GDM1 (cell line): ENCODE measurements around the gene THRA.
A peak's percentile ranks its signal among the peaks of the same experiment; 100 is the strongest.

Experiments
- DNase-seq: peaks from one replicate; lab custom pipeline; 2025; lab: John Stamatoyannopoulos, UW

THRA gene, protein sequence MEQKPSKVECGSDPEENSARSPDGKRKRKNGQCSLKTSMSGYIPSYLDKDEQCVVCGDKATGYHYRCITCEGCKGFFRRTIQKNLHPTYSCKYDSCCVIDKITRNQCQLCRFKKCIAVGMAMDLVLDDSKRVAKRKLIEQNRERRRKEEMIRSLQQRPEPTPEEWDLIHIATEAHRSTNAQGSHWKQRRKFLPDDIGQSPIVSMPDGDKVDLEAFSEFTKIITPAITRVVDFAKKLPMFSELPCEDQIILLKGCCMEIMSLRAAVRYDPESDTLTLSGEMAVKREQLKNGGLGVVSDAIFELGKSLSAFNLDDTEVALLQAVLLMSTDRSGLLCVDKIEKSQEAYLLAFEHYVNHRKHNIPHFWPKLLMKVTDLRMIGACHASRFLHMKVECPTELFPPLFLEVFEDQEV

DNA sequence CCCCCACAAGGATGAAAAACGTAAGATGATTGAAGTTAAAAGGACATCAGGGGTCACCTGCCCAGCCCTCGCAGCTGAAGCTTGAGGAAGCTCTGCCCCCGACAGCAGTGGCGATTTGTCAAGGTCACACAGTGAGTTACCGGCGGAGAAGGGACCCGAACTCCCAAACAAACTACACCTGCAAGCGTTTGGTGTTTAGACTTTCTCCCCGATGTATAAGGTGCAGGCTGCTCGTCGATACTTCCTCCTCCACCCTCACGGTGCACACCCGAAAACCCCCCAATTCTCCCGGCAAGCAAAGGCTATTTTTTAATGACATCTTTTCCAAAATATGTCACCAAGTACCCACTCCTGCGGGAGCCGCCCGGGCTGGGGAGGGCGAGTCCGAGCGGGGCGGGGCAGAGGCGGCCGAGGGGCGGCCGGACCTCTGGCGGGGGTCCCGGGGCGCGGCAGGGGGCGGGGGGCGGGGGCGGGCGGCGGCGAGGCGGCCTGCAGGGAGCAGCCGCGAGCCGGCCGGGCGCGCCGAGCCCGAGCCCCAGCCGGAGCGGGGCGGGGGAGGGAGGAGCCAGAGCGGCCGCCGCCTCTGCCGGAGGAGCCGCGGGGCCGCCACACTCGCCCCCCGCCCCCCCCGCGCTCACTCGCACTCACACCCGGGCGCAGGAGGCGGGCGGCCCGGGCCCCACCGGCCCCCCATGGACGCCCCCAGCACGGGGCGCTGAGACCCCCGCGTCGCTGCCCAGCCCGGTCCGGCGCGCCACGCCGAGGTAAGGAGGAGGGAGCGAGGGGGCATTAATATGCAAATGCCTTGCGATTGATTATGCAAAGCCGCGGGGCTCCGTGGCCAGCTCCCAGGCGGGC lies at the start of gene THRA:
Gene THRA (plus strand): TSS at position 637 of the 858 bp plus-strand sequence. CDS start 11,524 bp downstream, outside the sequence.
- DNase-seq = peak; percentile 47

DNA sequence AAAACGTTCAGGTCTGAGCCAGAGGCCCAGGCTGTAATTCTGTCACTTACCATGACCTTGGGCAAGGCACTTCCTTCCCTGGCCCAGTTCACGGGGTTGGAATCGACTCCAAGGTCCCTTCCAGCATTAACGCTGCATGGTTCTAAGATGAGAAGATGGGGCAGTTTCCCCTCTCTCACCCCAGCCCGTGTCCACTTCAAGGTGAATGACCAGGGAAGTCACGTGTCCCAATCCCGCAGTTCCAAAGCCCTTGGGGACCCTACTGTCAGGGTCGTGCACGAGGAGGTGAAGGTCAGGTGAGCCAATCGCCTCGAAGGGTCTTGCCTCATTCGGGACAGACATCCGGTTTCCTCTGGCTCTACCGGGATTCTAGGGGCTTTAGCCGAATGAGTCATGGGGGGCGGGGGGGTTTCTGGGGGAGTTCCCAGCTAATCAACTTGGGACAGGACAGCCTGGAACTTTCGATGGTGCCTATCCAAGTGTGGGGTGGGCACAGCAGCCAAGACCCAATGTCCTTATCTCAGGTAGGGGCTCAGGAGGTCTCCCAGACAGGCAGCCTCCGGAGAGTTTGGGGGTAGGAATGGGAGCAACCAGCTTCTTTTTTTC lies 48.3 kb upstream of the THRA start:
- no peak for DNase-seq

DNA sequence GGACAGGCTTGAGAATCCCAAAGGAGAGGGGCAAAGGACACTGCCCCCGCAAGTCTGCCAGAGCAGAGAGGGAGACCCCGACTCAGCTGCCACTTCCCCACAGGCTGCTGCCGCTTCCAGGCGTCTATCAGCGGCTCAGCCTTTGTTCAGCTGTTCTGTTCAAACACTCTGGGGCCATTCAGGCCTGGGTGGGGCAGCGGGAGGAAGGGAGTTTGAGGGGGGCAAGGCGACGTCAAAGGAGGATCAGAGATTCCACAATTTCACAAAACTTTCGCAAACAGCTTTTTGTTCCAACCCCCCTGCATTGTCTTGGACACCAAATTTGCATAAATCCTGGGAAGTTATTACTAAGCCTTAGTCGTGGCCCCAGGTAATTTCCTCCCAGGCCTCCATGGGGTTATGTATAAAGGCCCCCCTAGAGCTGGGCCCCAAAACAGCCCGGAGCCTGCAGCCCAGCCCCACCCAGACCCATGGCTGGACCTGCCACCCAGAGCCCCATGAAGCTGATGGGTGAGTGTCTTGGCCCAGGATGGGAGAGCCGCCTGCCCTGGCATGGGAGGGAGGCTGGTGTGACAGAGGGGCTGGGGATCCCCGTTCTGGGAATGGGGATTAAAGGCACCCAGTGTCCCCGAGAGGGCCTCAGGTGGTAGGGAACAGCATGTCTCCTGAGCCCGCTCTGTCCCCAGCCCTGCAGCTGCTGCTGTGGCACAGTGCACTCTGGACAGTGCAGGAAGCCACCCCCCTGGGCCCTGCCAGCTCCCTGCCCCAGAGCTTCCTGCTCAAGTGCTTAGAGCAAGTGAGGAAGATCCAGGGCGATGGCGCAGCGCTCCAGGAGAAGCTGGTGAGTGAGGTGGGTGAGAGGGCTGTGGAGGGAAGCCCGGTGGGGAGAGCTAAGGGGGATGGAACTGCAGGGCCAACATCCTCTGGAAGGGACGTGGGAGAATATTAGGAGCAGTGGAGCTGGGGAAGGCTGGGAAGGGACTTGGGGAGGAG lies 47.5 kb upstream of the THRA start, which contains the start of gene CSF3:
Gene CSF3 (plus strand): TSS at position 436 of the 993 bp plus-strand sequence. CDS start 35 bp downstream, at position 471.
- DNase-seq = peak; percentile 17

DNA sequence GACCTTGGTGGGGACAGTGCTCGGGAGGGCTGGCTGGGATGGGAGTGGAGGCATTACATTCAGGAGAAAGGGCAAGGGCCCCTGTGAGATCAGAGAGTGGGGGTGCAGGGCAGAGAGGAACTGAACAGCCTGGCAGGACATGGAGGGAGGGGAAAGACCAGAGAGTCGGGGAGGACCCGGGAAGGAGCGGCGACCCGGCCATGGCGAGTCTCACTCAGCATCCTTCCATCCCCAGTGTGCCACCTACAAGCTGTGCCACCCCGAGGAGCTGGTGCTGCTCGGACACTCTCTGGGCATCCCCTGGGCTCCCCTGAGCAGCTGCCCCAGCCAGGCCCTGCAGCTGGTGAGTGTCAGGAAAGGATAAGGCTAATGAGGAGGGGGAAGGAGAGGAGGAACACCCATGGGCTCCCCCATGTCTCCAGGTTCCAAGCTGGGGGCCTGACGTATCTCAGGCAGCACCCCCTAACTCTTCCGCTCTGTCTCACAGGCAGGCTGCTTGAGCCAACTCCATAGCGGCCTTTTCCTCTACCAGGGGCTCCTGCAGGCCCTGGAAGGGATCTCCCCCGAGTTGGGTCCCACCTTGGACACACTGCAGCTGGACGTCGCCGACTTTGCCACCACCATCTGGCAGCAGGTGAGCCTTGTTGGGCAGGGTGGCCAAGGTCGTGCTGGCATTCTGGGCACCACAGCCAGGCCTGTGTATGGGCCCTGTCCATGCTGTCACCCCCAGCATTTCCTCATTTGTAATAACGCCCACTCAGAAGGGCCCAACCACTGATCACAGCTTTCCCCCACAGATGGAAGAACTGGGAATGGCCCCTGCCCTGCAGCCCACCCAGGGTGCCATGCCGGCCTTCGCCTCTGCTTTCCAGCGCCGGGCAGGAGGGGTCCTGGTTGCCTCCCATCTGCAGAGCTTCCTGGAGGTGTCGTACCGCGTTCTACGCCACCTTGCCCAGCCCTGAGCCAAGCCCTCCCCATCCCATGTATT lies 46.5 kb upstream of the THRA start:
- no peak for DNase-seq

DNA sequence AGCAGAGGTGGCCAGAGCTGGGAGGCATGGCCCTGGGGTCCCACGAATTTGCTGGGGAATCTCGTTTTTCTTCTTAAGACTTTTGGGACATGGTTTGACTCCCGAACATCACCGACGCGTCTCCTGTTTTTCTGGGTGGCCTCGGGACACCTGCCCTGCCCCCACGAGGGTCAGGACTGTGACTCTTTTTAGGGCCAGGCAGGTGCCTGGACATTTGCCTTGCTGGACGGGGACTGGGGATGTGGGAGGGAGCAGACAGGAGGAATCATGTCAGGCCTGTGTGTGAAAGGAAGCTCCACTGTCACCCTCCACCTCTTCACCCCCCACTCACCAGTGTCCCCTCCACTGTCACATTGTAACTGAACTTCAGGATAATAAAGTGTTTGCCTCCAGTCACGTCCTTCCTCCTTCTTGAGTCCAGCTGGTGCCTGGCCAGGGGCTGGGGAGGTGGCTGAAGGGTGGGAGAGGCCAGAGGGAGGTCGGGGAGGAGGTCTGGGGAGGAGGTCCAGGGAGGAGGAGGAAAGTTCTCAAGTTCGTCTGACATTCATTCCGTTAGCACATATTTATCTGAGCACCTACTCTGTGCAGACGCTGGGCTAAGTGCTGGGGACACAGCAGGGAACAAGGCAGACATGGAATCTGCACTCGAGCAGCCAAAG lies 45.2 kb upstream of the THRA start:
- no peak for DNase-seq

DNA sequence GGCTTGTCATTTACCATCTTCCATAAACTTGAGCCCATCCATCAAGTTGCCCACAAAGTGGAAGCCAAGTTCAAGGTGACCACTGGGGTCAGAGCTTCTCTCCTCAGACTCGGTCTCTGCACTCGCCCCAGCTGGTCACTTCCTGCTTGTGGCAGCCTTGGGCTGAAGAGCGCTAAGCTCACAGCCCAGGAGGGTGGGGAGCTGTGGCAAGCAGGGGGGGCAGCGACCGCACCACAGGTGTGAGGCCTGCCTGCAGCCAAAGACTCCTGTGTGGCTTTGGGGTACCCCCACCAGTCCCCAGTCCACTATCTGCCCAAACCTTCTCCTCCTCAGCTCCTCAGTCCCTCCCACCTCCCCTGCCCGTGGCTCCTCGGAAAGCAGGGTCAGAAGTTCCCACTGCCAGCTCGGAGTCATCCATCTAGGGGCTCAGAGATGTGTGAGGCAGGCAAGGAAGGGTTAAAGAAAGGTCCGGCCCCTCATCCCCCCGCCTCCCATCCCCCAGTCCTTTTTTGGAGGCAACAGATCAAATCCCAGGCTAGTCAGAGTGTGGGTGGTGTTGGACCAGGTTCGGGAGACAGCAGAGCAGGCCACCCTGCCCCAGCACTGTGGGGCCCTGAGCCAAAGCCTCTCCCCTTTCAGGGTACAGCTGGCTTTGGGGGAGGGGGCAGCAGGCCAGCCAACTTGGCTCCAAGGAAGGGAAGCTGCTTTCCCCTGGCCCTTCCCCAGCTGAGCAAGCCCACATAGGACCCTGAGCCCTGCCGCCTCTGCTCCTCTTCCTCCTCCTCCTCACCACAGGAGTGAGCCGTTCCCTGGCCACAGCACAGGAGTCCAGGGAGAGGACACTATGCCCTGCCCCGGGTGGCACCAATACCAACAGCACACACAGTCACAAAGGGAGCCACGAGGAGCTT lies 44.3 kb upstream of the THRA start:
- DNase-seq = no peak

DNA sequence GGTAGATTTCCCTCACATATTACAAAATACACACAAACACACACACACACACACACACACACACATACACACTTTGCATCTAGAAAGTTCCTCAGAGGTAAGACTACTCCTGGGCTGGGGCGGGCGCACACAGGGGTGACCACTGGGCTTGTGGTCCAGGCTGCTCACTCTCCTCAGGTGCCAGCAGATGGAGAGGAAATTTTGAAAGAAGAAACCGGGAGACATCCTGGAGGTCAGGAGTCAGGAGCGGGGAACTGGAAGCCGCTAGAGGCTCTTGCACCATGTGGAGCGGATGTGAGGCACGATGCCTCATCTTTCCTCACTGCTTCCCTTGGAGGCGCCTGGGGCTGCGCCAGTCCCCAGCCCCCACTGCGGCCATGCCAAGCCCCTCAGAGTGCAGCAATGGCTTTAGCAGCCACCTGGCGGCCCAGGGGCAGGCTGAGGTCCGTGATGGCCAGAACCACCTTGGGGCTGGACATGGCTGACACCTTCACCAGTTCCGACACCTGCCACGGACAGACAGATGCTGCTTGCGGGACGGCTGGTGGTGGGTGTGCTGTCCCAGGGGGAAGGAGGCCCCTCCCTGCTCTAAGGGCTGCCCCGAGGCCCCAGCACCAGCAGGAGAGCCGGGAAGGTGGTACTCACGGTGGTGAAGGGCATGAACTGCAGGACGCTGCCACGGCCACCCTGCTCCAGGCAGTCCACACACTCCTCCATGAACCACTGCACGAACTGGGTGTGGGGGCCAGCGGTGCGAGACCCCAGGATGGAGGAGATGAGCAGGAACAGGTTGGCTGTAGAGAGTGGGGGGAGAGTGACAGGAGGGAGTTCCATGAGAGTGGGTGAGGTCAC lies 43.4 kb upstream of the THRA start:
- no peak for DNase-seq

DNA sequence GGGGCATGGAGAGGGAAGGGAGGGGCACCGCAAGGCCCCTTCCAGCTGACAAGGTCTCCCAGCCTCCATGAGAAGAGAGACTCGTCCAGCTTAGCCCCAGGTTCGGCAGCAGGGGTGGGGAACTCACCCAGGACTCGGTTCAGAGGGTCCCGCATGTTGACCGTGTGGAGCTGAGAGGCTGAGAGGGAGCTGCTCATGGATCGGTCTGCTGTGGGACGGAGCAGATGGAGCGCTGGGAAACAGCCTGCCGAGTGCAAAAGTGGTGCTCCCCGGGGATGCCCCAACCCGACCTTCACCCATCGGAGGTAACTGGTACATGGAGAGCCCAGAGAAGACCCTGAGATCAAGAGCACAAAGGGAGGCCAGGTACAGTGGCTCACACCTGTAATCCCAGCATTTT lies 42.6 kb upstream of the THRA start:
- no peak for DNase-seq

DNA sequence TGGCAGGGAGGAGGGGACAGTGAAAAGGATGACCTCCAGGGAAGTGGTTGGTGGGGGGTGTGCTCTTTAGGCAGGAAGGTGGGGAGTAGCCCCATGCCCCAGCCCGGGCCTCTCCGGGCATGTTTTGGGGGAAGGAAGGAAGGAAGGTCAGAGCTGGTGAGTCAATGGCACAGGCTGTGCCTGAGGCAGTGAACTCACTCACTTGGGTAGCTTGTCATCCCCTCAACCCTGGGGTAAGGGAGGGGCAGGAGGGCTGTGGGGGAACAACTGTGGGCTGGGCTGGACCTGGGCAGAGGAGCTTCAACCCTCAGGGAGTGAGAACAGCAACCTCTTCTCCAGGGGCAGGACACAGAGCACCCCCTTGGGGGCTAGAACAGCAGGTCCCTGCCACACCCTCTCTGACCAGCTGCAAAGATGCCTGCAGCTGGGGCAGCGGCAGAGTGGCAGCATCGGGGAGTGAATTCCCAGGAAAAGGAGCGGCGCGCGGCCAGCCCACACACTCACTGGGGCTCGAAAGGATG lies 41.3 kb upstream of the THRA start:
- DNase-seq = no peak

DNA sequence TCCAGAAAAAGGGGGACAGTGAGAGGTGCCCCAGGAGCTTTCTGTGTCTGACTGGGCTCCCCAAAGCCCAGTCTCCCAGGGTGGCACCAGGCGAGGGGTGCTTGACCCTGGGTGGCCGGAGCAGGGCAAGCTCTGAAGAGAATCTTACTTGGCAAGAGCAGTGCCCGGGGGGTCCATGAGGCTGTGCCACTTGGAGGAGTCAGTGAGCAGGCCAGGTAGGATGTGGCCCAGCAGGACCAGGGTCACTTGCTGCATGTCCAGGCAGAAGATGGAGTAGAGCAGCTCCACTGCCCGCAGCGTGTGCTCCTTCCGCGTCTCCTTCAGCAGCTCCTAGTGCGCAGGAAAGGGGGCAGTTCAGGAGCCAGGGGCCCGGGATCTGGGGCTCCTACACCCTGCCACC lies 40.3 kb upstream of the THRA start:
- no peak for DNase-seq

DNA sequence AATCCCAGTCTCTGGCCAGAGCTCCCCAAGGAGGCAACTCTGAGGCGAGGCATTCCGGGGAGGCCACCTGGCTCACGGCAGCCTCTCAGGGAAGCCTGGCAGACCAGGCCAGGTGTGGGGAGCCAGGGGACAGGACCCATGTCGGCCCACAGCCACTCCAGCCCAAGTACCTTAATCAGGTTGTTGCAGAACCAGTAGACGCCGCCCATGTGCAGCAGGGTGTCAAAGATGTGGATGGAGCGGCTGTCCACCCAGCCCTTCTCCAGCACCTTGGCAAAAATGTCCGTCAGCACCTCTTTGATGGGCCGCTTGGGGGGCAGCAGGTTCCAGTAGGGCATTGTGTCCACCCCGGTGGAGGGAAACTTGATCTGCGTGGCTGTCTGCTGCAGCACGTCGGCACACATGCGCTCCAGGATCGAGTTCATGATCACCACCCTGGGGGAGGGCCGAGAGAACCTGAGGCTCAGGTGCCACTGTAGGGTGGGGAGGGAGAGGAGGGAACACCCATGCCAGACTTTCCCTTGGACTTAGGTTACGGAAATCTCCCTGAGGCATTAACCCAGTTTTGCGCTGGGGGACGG lies 39.7 kb upstream of the THRA start:
- DNase-seq = no peak

DNA sequence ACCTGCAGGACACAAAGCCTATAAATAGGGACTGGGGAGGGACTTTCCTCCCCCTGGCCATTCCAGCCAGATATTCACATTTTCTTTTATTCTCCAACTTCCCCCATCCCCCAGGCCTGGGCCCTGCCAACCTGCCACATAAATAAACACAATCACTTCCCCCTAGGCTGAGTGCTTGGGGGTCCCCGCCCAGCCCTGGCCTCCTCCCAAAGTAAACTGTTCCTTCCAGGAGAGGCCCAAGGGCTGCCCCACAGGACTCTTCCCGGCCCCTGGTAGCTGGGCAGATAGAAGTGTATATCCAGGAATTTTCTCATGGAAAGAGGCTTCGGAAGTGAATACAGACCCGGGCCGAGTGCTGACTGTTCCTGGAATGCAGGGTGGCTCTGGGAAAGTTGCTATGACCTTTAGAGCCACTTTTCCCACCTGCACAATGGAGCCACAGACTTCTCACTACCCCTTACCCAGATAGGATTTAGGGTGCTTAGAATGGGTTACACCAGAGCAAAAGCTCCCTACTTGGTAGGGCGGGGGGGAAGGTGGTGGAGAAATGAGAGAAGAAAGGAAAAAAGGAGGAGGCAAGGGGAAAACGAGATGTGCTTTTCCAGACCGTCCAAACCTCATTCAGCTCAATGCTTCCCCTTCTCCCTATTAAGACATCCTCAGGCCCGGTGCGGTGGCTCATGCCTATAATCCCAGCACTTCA lies 39.0 kb upstream of the THRA start:
- DNase-seq = no peak

DNA sequence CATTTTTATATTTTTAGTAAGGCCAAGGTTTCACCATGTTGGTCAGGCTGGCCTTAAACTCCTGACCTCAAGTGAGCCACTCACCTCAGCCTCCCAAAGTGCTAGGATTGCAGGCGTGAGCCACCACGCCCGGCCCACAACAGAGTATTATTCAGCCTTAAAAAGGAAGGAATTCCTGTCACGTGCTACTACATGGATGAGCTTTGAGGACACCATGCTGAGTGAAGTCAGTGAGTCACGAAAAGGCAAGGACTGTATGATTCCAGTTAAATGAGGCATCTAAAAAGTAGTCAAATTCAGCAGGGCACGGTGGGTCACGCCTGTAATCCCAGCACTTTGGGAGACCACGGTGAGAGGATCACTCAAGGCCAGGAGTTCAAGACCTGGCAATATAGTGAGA lies 37.9 kb upstream of the THRA start:
- no peak for DNase-seq

DNA sequence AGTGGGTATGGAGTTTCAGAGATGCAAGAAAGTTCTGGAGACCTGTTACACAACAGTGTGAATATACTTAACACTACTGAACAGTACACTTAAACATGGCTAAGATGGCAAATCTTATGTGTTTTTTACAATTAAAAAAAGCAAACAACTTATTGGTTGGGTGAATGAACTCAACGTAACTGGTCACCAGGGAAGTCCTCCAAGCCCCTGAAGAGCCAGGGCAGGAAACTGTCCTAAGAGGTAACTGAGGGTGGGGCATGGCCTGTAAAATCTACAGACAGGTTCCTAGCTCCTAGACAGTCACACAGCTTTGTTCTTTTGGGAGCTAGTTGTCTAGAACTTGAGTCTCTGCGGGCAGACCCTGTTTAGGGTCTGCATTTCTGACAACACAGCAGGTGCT lies 37.2 kb upstream of the THRA start:
- DNase-seq = no peak

DNA sequence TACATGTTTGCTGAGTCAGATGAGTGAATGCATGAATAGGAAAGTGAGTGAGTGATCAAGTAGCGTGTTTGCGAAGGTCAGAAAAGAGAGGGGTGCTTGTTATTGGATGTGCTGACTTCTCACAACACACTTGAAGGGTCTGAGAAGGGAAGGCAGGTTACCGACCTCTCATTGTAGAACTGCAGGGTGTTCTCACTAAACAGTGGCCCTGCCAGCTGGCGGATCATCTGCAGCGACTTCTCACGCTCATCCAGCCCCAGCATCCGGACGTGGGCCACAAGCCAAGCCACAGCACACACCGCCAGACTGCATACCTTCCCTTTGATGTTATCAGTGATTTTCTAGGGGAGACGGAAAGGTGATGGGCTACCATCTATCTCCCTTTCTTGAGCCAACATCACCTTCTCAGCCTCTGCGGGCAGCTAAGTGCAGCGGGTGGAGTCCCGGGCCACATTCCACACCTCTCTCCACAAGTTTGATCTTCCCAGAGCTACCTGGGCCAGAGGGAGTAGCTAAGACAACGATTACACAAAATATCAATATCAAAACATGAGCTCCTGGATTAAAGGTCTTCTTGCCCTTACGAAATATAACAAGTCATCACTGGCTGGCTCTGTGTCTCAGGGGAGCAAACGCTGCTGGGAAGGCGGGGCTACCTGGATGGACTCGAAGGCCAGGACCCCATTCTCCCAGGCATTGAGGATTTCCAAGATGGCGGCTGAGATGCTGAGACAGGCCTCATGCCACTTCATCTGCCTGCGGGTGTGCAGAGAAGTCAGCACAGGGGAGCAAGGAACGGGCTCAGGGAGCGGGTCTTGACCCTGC lies 36.6 kb upstream of the THRA start:
- DNase-seq = no peak
